ENCODE measurements around the gene RFX1. TPM values are rescaled to one million over a fixed set of nuclear protein-coding genes. Genes with fewer than 3 reads are reported as not detected.
"Not testable (repeated sequence)": the region's sequence is repeated elsewhere in the genome, so short reads cannot be mapped to it uniquely, and the experiment has no call there.

RFX1 gene
- total RNA-seq, 1 experiment from 2014 or later: 20.4 TPM

GRCh38 chr19:13926010-13926409 is 80.1 kb downstream of the RFX1 start:
- TF ChIP-seq HMGA2 (CRISPR knock-in tag; IDR thresholded peaks at IDR 0.05) (peak; percentile 30; the same call in 1 of the 2 replicates), ZNF281 (CRISPR knock-in tag; IDR thresholded peaks at IDR 0.05) (no peak)
- DNase-seq (ENCODE audit: low spot score): no peak
- Mint-ChIP-seq H3K9me3 (peaks cover 10% of the 10 kb centered on the region), H3K4me1 (no peaks in the 10 kb centered on the region), H3K4me3 (no peak overlapping the region), H3K36me3 (peaks cover 51% of the 10 kb centered on the region), H3K27ac (no peak overlapping the region), H3K27me3 (ENCODE audit: low read depth) (no peaks in the 10 kb centered on the region)
- ChIA-PET CTCF (no interaction called here), POLR2A (no interaction called here)
- ATAC-seq: no peak

- Mint-ChIP-seq H3K9me3 (peaks cover 16% of the 10 kb centered on the region), H3K4me3 (no peak overlapping the region), H3K36me3 (peaks cover 65% of the 10 kb centered on the region), H3K27ac (no peak overlapping the region), H3K27me3 (ENCODE audit: low read depth) (no peaks in the 10 kb centered on the region), H3K4me1 (no peaks in the 10 kb centered on the region)
- TF ChIP-seq PREB (CRISPR knock-in tag; IDR thresholded peaks at IDR 0.05; ENCODE audit: borderline replicate concordance) (no peak), NR3C1 (CRISPR knock-in tag; conservative IDR thresholded peaks at IDR 0.05; ENCODE audit: low read depth) (no peak), ZNF317 (CRISPR knock-in tag; IDR thresholded peaks at IDR 0.05; ENCODE audit: borderline replicate concordance, low read depth) (no peak)
- no peak for DNase-seq (ENCODE audit: low spot score)
- no peak for ATAC-seq
- CTCF ChIA-PET: no interaction called here
- POLR2A ChIA-PET: interaction anchor here (0.6 kb wide), 1 partner anchor 241 kb away, joined by 3 read pairs; no protein-coding TSS in a partner anchor
These were observed 82.7 kb downstream of the RFX1 start for GRCh38 chr19:13923194-13923987.

GRCh38 chr19:13922118-13922517 is 84.0 kb downstream of the RFX1 start:
- ATAC-seq; DNase-seq (ENCODE audit: low spot score); H3K4me3 Mint-ChIP-seq; H3K27me3 Mint-ChIP-seq (ENCODE audit: low read depth); H3K27ac Mint-ChIP-seq; H3K4me1 Mint-ChIP-seq: not testable (repeated sequence)
- H3K36me3 Mint-ChIP-seq: peaks cover 63% of the 10 kb centered on the region
- ChIA-PET CTCF (interaction anchor here (1.0 to 1.4 kb wide), 2 partner anchors 31 to 41 kb away, joined by 3 to 4 read pairs; partner anchors contain the start of gene DCAF15), POLR2A (interaction anchor here (0.5 kb wide), 1 partner anchor 516 kb away, joined by 4 read pairs; no protein-coding TSS in a partner anchor)
- peaks cover 16% of the 10 kb centered on the region for H3K9me3 Mint-ChIP-seq

GRCh38 chr19:13920940-13921747 is 85.0 kb downstream of the RFX1 start:
- Mint-ChIP-seq H3K9me3 (peaks cover 16% of the 10 kb centered on the region), H3K4me3 (no peak overlapping the region), H3K4me1 (no peaks in the 10 kb centered on the region), H3K36me3 (peaks cover 53% of the 10 kb centered on the region), H3K27me3 (ENCODE audit: low read depth) (no peaks in the 10 kb centered on the region), H3K27ac (peak overlapping the region; percentile 20; the same call in 1 of the 2 replicates)
- DNase-seq (ENCODE audit: low spot score) (peak; percentile 38), ATAC-seq (peak; percentile 92)
- ChIA-PET CTCF (interaction anchor here (0.7 to 1.4 kb wide), 7 partner anchors 13 to 153 kb away, joined by 3 to 7 read pairs (median 3); partner anchors contain the start of gene DCAF15), POLR2A (interaction anchor here (1.5 kb wide), 1 partner anchor 32 kb away, joined by 5 read pairs; the partner anchor contains the start of gene DCAF15)
- TF ChIP-seq TCF7 (CRISPR knock-in tag; IDR thresholded peaks at IDR 0.05; ENCODE audit: low read depth) (no peak), USF2 (CRISPR knock-in tag; IDR thresholded peaks at IDR 0.05) (peak; percentile 93), NFYB (CRISPR knock-in tag; conservative IDR thresholded peaks at IDR 0.05; ENCODE audit: low read depth) (peak; percentile 55), USF1 (CRISPR knock-in tag; IDR thresholded peaks at IDR 0.05) (peak; percentile 92), MLX (CRISPR knock-in tag; IDR thresholded peaks at IDR 0.05) (no peak), CREM (CRISPR knock-in tag; IDR thresholded peaks at IDR 0.05) (0 out of 2 replicates have a peak, but pooled peaks have one; percentile 48)
